ENCODE measurements around the gene RFX1.
A peak's percentile ranks its signal among the peaks of the same experiment; 100 is the strongest.
"Not testable (repeated sequence)": the region's sequence is repeated elsewhere in the genome, so short reads cannot be mapped to it uniquely, and the experiment has no call there.

Gene RFX1

DNA sequence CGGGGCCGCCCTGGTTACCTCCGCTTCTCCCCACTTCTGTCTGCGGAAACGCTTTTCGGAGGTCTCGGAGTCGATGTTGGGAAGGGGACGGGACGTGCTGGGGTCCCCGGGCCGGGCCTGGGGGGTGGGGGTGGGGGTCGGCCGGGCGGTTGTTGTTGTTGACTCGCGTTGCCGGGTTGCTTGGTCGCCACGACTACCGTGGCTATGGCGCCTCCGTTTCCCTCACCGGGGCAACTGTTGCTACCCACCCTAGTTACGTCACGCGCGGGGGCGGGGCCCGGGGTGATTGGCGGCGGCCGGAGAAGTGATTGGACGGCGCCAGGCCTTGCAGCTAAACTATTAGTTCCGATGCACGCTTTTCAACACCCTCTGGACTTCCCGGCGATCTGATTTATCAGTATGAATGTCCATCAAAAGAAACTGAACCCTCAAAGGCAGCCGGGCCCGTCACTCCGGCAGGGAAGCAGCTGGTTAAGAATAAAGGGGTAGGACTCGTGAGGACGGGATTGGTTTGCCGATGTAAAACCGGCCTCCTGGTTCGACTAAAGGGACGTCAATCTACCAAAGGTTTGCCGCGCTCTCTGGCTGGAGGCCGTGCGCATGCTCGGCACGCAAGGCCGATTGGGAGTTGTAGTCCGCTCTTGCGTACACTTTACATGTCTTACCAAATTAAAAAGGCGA is at the start of gene RFX1:
Gene RFX1 (minus strand): TSS at position 236 of the 681 bp plus-strand sequence. CDS start 12,477 bp downstream, outside the sequence.
- peak; percentile 96 to 99 for DNase-seq

DNA sequence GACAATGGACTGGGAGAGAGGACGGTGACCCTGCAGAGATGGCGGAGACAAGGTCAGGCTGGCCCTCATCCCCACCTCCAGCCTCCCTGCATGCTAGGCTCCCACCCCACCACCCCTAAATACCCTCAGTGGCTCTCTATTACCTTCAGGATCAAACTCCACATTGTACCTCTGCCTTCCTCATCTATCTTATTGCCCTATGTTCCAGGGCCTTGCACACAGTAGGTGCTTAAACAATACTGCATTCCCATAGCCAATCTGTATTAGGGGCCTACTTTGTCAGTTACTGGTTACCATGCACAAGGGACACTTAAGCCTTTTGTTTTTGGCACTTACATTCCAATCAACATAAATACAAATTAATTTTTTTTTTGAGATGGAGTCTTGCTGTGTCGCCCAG is 49.3 kb upstream of the RFX1 start:
- no peak for DNase-seq

DNA sequence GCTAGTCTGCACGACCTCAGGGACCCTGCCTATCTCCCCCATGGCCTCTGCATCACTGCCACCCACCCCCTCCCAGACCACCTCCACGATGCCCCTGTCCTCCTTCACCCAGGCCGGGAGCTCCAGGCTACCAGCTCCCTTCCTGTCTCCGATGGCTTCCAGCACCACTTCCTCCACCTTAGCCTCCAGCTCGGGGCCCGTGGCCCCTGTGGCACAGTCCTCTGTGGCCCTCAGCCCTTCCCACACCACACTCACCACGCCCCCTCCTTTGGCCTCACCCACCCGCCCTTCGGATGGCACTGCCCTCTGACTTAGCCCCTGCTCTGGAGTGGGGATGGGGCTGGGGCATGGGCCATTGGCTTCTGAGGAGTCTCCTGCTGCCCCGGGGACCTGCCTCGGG is 48.6 kb upstream of the RFX1 start:
- DNase-seq = no peak

DNA sequence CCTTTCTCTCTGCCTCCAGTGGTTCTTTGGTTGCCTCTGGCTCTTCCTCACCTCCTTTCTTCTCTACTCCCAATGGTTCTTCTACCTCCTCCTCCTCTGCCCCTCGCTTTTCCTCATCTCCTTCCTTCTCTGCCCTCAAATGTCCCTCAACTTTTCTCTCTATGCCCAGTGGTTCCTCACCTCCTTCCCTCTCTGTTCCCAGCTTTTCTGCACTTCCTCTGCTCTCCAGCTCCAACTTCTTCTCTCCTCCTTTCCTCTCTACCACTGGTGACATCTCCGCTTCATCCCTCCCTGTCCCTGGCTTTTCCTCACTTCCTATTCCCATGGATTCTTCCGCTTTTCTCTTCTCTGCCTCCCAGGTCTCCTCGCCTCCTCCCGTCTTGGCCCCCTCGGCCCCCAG is 48.0 kb upstream of the RFX1 start:
- no peak for DNase-seq

DNA sequence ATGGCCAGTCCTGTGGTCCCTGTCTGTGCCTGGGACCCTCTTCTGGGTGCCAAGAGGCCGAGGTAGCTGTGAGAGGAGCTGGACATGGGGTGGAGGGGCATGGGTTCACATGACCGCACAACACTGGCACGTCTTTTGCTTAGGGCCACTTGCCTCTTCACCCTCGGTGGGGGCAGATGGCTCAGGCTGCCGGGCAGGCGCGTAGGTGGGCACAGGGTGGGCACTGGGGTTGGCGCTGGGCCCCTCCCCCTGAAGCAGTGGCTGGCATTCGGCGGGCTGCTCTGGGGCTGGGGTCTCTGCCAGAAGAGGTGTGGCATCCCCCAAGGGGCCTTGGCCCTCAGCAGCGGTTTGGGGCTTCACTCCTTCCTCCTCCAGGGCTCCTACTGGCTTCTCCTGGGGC is 47.4 kb upstream of the RFX1 start:
- no peak for DNase-seq

DNA sequence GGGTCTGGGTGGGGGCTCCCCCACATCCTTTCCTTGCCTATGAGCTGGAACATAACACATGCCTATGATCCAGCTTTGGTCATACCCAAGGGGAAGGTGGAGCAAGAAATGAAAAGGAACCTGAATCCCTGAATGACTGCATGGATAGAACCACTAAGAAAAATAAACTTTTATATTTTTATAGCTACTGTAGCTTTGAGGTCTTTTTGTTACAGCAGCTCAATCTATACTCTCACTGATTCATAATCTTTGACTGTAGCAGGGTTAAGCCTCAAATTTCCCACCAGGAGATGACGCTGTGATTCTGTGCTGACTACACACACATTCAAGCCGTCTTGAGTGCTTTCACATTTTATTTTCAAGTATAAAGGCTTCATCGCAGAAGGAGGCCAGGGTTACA is 46.9 kb upstream of the RFX1 start:
- DNase-seq = no peak

DNA sequence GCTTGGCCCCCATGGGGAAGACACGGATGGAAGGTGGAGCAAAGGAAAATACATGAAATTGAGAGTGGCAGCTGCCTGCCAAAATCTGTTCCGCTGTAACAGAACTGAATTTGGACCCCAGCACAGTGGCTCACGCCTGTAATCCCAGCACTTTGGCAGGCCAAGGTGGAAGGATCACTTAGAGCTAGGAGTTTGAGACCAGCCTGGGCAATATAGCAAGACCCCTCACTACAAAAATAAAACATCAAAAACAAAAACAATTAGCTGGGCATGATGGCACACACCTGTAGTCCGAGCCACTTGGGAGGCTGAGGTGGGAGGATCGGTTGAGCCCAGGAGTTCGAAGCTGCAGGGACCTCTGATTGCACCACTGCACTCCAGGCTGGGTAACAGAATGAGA is 46.4 kb upstream of the RFX1 start:
- DNase-seq = no peak

DNA sequence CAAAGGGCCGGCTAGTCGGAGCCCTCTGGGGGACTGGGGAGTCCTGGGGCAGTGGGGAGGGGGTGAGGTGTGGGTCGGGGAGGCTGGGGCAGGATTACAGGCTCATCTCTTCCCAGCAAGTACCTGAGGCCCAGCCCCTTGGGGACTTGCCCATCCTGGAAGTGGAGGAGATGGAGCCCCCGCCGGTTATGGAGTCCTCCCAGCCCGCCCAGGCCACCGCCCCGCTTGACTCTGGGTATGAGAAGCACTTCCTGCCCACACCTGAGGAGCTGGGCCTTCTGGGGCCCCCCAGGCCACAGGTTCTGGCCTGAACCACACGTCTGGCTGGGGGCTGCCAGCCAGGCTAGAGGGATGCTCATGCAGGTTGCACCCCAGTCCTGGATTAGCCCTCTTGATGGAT is 45.9 kb upstream of the RFX1 start:
- no peak for DNase-seq

DNA sequence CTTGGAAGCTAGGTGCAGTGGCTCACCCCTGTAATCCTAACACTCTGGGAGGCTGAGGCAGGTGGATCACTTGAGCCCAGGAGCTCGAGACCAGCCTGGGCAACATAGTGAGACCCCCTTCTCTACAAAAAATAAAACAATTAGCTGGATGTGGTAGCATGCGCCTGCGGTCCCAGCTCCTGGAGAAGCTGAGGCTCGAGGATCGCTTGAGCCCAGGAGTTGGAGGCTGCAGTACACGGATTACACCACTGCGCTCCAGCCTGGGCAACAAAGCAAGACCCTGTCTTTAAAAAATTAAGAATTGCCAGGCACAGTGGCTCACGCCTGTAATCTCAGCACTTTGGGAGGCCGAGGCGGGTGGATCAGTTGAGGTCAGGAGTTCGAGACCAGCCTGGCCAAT is 44.8 kb upstream of the RFX1 start:
- not testable (repeated sequence) for DNase-seq

DNA sequence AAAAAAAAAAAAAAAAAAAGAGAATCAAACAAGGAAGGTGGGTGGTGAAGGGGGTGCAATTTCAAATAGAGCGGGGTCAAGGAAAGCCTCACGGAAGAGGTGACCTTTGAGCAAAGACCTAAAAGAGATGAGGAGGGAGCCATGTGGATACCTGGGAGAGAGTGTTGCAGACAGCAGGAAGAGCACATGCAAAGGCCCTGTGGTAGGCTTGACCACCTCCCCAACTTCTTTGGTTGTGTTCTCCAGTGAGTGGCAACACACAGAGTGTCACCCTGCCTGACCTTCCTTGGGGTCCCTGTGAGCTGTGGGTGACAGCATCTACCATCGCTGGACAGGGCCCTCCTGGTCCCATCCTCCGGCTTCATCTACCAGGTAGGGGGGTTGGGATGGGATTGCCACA is 44.4 kb upstream of the RFX1 start:
- DNase-seq = no peak

DNA sequence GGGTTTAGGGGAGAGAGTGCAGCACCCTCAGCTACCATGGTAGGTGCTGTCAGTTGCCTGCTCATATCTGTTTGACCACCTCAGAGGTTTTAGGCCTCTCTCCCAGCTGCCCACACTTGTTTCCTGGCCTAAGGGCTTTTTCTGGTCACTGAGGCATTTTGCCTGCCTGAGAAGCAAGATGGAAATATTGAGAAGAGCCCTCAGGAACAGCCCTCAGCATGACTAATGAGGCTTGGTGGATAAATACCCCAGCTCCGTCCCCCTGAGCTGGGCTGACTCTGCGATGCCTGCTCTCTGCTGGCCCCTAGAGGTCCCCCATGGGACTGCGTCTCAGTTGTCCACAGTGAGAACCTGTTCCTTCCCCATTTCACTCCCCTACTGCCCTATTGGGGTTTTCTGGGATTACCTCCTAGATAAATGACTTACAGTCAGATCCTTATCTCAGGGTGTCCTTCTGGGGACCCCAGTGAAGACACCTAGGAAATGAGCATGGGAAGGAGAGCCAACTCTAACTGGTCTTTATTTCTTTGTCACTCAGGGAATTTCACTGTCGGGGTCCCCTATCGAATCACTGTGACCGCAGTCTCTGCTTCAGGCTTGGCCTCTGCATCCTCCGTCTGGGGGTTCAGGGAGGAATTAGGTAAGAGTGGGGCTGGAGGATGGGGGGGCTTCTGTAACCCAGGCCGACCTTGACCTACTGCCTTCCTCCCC is 42.5 kb upstream of the RFX1 start:
- peak in 1 of 2 experiments; percentile 40 for DNase-seq

DNA sequence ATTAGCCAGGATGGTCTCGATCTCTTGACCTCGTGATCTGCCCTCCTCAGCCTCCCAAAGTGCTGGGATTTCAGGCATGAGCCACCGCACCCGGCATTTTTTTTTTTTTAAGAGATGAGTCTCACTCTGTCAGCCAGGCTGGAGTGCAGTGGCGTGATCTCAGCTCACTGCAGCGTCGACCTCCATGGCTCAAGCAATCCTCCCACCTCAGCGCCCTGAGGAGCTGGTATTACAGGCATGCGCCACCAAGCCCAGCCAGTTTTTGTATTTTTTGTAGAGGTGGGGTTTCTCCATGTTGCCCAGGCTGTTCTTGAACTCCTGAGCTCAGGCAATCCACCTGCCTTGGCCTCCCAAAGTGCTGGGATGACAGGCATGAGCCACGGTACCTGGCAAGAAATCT is 41.7 kb upstream of the RFX1 start:
- DNase-seq = not testable (repeated sequence)

DNA sequence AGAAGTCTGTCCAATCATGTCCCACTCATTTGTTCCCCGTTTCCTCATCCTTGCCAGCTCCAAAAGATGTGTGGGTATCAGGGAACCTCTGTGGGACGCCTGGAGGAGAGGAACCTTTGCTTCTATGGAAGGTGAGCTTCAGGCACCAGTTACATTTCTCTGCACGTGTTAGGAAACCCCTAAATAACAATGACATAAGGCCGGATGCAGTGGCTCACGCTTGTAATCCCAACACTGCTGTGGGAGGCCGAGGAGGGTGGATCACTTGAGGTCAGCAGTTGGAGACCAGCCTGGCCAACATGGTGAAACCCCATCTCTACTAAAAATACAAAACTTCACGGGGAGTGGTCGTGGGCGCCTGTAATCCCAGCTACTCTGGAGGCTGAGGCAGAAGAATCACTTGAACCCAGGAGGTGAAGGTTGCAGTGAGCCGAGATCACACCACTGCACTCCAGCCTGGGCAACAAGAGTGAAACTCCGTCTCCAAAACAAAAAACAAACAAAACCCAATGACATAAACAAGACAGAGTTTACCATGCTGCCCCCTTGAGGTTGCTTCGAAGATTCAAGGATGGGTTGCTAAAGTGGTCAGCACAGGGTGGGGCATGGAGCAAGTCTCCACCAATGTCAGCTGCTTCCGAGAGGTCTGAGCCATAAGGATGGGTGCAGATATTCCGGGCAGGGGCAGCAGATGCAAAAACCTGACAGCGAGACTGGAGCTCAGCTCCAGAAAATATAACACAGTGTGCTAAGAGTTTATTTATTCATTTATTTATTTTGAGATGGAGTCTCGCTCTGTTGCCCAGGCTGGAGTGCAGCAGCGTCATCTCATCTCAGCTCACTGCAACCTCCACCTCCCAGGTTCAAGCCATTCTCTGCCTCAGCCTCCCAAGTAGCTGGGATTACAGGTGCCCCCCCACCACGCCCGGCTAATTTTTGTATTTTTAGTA is 36.8 kb upstream of the RFX1 start:
- DNase-seq = peak in 1 of 2 experiments; percentile 57

DNA sequence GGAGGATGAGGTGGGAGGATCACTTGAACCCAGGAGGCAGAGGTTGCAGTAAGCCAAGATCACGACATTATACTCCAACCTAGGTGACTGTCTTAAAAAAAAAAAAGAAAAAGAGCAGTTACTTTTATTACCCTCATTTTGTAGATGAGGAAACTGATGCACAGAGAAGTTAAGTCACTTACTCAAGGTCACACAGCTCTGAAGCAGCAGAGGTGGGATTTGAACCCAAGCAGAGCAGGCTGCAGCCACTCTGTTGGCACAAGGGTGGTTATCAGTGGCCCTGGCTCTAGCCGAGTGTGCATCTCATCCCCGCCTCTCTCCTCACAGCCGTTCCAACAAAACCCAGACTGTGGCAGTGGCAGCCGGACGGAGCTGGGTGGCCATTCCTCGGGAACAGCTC is 33.1 kb upstream of the RFX1 start:
- DNase-seq = no peak

DNA sequence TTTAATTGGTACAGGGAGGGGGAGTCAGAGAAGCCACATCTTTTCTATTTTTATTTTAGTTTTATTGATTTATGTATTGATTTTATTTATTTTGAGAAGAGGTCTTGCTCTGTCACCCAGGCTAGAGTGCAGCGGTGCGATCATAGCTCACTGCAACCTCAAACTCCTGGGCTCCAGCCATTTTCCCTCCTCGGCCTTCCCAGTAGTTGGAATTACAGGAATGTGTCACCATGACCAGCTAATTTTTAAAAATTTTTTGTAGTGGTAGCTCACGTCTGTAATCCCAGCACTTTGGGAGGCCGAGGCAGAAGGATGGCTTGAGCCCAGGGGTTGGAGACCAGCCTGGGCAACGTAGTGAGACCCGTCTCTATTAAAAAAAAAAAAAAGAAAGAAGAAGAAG is 29.6 kb upstream of the RFX1 start:
- no peak for DNase-seq

DNA sequence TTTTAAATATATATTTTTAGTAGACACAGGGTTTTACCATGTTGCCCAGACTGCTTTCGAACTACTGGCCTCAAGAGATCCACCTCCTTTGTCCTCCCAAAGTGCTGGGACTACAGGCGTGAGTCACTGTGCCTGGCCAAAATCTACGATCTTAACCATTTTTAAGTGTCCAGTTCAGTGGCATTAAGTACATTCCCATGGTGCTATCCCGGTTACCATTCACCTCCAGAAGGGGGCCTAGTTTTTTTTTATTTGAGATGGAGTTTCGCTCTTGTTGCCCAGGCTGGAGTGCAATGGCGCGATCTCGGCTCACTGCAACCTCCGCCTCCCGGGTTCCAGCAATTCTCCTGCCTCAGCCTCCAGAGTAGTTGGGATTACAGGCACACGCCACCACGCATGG is 29.0 kb upstream of the RFX1 start:
- DNase-seq = not testable (repeated sequence)

DNA sequence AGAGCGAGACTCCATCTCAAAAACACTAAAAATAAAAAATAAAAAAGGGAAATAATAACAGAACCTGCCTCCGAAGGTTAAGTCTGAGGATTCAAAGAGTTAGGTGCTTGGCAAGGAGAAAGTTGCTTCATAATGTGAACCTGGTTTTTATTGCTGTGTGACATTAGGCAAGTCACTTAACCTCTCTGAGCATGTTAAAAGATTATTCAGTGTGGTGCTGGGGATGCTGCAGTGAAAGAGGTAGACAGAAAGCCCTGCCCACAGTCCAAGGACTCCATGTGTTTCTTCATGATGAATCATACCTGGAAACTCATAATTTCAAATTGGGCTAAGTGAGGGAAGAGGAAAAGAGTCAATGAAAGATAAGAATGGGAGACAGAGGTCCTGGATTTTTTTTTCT is 27.8 kb upstream of the RFX1 start:
- no peak for DNase-seq

DNA sequence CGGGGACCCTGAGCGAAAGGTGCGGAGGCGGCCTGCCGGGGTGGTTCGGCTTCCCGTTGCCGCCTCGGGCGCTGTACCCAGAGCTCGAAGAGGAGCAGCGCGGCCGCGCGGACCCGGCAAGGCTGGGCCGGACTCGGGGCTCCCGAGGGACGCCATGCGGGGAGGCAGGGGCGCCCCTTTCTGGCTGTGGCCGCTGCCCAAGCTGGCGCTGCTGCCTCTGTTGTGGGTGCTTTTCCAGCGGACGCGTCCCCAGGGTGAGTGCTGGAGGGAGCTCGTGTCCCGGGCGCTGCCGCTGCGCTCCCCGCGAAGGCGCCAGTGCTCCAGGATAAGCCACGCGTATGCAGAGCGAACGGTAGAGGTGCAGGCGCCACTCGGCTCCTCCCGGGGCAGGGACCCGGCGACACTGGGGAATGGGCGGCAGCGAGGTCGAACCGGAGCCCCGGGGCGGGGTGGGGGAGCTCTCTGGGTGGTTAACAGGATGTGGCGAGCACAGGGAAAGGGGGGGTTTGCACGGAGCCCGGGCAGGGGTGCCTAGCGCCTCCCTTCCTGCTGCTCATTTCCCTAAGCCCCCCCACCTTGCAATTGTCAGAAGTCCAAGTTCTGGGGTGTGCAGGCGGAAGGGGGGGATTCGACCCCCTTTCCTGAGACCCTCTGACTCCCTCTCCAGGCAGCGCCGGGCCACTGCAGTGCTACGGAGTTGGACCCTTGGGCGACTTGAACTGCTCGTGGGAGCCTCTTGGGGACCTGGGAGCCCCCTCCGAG is 25.8 kb upstream of the RFX1 start, which contains the start of gene IL27RA:
Gene IL27RA (plus strand): TSS at position 44 of the 762 bp plus-strand sequence. CDS start 111 bp downstream, at position 155.
- peak; percentile 30 to 66 for DNase-seq

DNA sequence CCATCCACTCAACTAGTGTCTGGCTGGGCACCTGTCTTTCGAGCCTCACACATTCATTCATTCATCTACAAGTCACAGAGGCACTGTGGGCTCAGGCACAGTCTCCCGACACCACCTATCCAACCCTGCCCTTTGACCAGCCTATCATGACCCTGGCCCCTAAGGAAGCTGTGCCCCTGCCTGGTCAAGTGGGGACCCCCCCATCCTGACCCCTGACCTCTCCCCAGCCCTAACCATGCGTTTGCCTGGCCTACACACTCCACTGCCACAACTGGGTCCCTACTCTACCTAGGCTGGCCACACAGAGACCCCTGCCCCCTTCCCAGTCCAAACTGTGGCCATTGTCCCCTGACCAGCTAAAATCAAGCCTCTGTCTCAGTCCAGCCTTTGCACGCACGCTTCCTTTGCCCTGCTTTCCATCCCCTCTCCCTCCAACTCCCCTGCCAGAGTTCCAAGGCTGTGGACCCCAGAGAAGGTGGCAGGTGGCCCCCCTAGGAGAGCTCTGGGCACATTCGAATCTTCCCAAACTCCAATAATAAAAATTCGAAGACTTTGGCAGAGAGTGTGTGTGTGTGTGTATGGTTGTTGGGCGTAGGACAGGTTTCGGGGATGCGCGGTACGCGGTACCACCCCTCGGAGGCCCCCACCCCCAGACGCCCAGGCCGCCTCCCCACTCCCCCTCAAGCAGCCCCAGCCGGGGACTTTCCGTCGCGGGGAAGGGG is 25.0 kb upstream of the RFX1 start:
- no peak for DNase-seq

DNA sequence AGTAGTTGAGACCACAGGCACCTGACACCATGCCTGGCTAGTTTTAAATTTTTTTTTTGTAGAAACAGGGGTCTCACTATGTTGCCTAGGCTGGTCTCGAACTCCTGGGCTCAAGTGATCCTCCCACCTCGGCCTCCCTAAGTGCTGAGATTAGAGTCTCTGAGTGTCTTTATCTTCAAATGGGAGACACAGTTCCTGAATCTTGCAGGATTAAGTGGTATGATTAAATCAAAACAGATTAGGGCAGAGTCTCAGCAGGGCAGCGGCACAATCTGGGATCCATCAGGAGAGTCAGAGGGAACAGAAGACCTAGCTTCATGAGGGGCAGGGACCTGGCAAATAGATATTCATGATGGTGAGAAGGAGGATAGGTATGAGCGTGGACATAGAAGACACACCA is 22.8 kb upstream of the RFX1 start:
- DNase-seq = no peak

DNA sequence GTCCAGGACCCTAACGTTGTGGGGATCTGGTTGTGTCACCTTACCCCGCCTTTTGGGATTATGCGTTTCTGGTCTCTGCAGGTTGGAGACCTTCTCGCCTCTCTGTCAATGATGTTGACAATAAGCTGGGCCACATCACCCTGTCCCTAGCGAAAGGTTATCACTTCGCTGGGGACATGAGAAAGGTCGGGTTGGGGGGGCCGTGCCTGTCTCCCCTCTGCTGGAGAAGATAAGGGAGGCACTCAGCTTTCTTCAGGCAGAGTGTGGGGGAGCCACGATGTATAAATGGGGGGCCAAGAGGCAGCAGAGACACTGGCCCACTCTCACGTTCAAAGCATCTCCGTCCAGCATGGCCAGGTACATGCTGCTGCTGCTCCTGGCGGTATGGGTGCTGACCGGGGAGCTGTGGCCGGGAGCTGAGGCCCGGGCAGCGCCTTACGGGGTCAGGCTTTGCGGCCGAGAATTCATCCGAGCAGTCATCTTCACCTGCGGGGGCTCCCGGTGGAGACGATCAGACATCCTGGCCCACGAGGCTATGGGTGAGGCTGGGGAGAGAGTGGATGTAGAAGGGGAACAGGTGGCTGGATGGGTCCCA is 21.8 kb upstream of the RFX1 start, which contains the start of gene RLN3:
Gene RLN3 (plus strand): TSS at position 293 of the 595 bp plus-strand sequence. CDS start 57 bp downstream, at position 350.
- no peak for DNase-seq
